ENCODE results near the gene PLXNA4.

- TF ChIP-seq CTCF (IDR thresholded peaks at IDR 0.05; ENCODE audit: low read depth, low read length, poor library complexity, severe bottlenecking) (no peak), EZH2phosphoT487 (IDR thresholded peaks at IDR 0.05; ENCODE audit: borderline replicate concordance, low read length) (no peak)
Measured at GRCh38 chr7:132548489-132549078, 27.7 kb downstream of the PLXNA4 start.

Measured in DOHH2 (cell line).